Choroid plexus epithelial cell (primary cell): ENCODE data around the gene FOXN3.

Experiments
- DNase-seq: peaks from one replicate; pipeline ENCODE4 v3.0.0-alpha.2; 2010; ENCODE audit warnings: low read depth
- H3K4me3 ChIP-seq: 2 replicates; pipeline ENCODE4 v1.5.1; 2011; ENCODE audit warnings: low read depth, mild to moderate bottlenecking, control low read depth, low read length, moderate library complexity
- CTCF ChIP-seq: conservative IDR thresholded peaks from 2 replicates; pipeline ENCODE4 v1.5.1; 2011; ENCODE audit warnings: low read depth, mild to moderate bottlenecking, control low read depth, inconsistent platforms, low read length, moderate library complexity

Gene FOXN3

GRCh38 chr14:89418452-89418851 lies 1.4 kb upstream of the FOXN3 start:
- no peak overlapping the region for H3K4me3 ChIP-seq
- TF ChIP-seq CTCF, result no peak
- no peak for DNase-seq

- peak overlapping the region; percentile 80 for H3K4me3 ChIP-seq
- peak; percentile 57 for TF ChIP-seq CTCF
These were observed 612 bp upstream of the FOXN3 start for GRCh38 chr14:89417465-89418225.

GRCh38 chr14:89416002-89416995 lies 734 bp downstream of the FOXN3 start:
- DNase-seq, result peak; percentile 99
- TF ChIP-seq CTCF, result no peak

More at GRCh38 chr14:89417465-89418225, 612 bp upstream of the FOXN3 start:
- DNase-seq, result peak; percentile 60

GRCh38 chr14:89415159-89415558 lies 1.9 kb downstream of the FOXN3 start:
- no peak for DNase-seq
- H3K4me3 ChIP-seq, result peak overlapping the region; percentile 80
- TF ChIP-seq CTCF, result no peak

More at GRCh38 chr14:89416002-89416995, 734 bp downstream of the FOXN3 start:
- H3K4me3 ChIP-seq, result peak overlapping the region; percentile 80

GRCh38 chr14:89411976-89412375 lies 5.1 kb downstream of the FOXN3 start:
- TF ChIP-seq CTCF, result no peak
- DNase-seq, result no peak
- no peak overlapping the region for H3K4me3 ChIP-seq

- TF ChIP-seq CTCF, result no peak
- H3K4me3 ChIP-seq, result no peak overlapping the region
- no peak for DNase-seq
These were observed 7.1 kb downstream of the FOXN3 start for GRCh38 chr14:89409961-89410360.
